Fibroblast of the conjunctiva (primary cell): Measurements from ENCODE around the gene RAX2.
"Not testable (repeated sequence)": the region's sequence is repeated elsewhere in the genome, so short reads cannot be mapped to it uniquely, and the experiment has no call there.

ENCODE experiments used
- DNase-seq: peaks from one replicate; pipeline ENCODE4 v3.0.0-alpha.2; 2010; ENCODE audit warnings: low read depth

RAX2 gene

GRCh38 chr19:3771906-3772455 is at the start of gene RAX2:
RAX2 (minus strand) TSS chr19:3772228; CDS start chr19:3771742, 486 bp downstream.
- no peak for DNase-seq

- DNase-seq, result no peak
Measured at GRCh38 chr19:3821156-3821555, 49.1 kb upstream of the RAX2 start.

- DNase-seq, result no peak
Measured at GRCh38 chr19:3819989-3820388, 48.0 kb upstream of the RAX2 start.

GRCh38 chr19:3818918-3819317 is 46.9 kb upstream of the RAX2 start:
- DNase-seq, result no peak

GRCh38 chr19:3818466-3818865 is 46.4 kb upstream of the RAX2 start:
- DNase-seq, result no peak

GRCh38 chr19:3817761-3818160 is 45.7 kb upstream of the RAX2 start:
- no peak for DNase-seq

- DNase-seq, result no peak
Measured at GRCh38 chr19:3816566-3817218, 44.7 kb upstream of the RAX2 start.

GRCh38 chr19:3816148-3816547 is 44.1 kb upstream of the RAX2 start:
- not testable (repeated sequence) for DNase-seq

- no peak for DNase-seq
Measured at GRCh38 chr19:3814648-3815047, 42.6 kb upstream of the RAX2 start.

- no peak for DNase-seq
Measured at GRCh38 chr19:3813473-3814392, 41.7 kb upstream of the RAX2 start.

- no peak for DNase-seq
Measured at GRCh38 chr19:3810708-3811355, 38.8 kb upstream of the RAX2 start.

GRCh38 chr19:3809881-3810707 is 38.1 kb upstream of the RAX2 start:
- no peak for DNase-seq

GRCh38 chr19:3808420-3809143 is 36.6 kb upstream of the RAX2 start:
- no peak for DNase-seq

- no peak for DNase-seq
Measured at GRCh38 chr19:3807574-3808354, 35.7 kb upstream of the RAX2 start.

- no peak for DNase-seq
Measured at GRCh38 chr19:3807131-3807480, 35.1 kb upstream of the RAX2 start.

GRCh38 chr19:3805859-3806258 is 33.8 kb upstream of the RAX2 start:
- no peak for DNase-seq

GRCh38 chr19:3804429-3804828 is 32.4 kb upstream of the RAX2 start:
- DNase-seq, result no peak

GRCh38 chr19:3803986-3804385 is 32.0 kb upstream of the RAX2 start:
- no peak for DNase-seq

- DNase-seq, result no peak
Measured at GRCh38 chr19:3803114-3803888, 31.3 kb upstream of the RAX2 start.
